Measurements from ENCODE around the gene MAK.
"Not testable (repeated sequence)": the region's sequence is repeated elsewhere in the genome, so short reads cannot be mapped to it uniquely, and the experiment has no call there.

MAK gene

DNA sequence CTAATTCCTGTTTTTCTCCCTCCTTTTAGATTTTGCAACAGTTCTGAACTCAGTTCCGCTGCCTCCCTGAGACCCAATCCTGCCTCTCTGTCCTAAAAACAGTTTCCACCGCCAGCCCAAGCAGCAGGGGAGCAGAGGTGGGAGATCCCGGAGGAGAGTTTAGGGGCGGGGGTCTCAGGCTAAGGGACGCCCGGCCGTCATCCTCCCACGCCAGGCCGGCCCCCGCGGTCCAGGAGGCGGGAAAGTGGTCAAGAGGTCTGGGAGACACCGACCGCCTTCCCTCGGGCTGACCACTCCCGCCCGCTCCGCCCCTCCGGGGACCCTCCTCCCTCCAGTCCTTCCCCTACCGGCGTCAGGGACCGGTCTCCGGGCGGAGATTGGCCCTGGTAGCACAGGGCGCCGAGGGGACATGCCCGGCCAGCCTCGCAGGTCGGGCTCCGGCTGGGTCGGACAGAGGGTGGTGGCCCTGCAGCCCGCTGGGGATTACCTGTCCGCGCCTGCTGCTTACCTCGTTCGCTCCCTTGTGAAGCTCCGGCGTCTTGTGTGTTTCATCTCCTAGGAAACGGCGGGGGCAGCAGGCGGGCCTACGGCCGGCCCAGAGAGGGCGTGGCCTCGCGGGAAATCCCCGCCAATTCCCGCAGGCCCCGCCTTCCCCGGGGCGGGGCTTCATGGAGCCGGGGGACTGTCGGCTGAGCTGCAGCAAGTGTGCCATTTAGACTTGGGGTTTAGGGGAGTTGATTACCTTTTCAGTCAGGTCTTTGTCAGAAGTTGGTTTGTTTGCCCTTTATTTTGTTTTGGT is at the start of gene MAK:
Gene MAK, minus strand, starts transcription at position 545 of the 799 bp plus-strand sequence. CDS start 7,891 bp downstream, outside the sequence.
- Histone ChIP-seq H3K79me2 (ENCODE audit: insufficient read depth, low read depth) (no peaks in the 10 kb centered on the region), H3K4me3 (IDR thresholded peaks at IDR 0.05; ENCODE audit: insufficient read depth, low read depth, low read length) (peak within 1 kb of the TSS; percentile 40), H3K4me1 (ENCODE audit: low read depth, poor library complexity, severe bottlenecking) (peaks cover 11% of the 10 kb centered on the region), H3K27ac (peak within 1 kb of the TSS; percentile 30; the same call in 1 of the 2 replicates), H2AFZ (ENCODE audit: low read depth) (peak within 1 kb of the TSS; percentile 94), H3K36me3 (ENCODE audit: insufficient read depth) (no peaks in the 10 kb centered on the region), H3K9ac (peak within 1 kb of the TSS; percentile 69), H3K4me2 (peak within 1 kb of the TSS; percentile 93), H4K20me1 (ENCODE audit: insufficient read depth) (no peaks in the 10 kb centered on the region), H3K27me3 (ENCODE audit: insufficient read depth, low read depth) (peaks cover 13% of the 10 kb centered on the region; the same call in 1 of the 2 replicates)
- TF ChIP-seq CTCF (conservative IDR thresholded peaks at IDR 0.05; ENCODE audit: low read depth, low read length) = no peak

DNA sequence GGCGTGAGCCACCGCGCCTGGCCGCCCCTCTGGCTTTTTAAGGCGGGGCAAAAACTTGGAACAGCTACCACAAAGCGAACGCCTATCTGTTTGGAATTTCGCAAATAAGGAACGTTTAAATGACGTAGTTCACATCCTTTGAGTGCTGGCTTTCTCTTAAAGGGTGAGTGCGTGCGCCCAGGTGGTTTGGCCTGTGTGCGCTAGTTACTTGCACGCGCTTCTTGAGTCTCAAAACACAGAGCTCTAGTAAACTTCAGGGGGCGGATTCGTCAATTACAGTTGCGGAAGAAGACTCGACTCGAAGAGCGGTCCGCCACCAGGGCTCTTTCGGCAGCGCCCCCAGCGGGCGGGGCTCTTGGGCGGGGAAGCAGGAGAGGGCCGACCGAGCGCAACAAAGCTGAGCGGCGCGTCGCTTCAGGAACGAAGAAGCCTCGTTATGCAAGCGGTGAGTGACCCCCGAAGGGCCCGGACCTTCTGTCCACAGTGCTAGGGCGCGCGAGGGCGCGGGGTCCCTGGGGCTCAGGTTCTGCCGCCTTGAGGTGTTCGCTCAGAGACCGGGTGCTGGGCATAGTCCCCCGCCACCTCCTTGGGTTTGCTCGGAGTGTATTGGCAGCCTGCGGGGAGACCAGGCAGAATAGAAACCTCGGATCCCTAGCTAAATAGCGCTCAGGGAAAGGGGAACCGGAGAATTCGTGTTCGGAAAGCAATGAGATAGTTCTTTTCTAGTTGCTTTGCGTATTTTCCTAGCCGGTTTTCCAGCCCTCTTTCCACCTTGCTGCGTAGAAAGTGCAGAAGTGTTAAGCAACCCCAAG is 48.6 kb upstream of the MAK start, which contains the start of gene SYCP2L:
Gene SYCP2L, plus strand, starts transcription at position 362 of the 812 bp plus-strand sequence. Its CDS starts 75 bp downstream, at position 437.
- no peaks in the 10 kb centered on the region for H4K20me1 ChIP-seq (ENCODE audit: insufficient read depth)
- H3K9ac ChIP-seq = peak within 1 kb of the TSS; percentile 5; the same call in 1 of the 2 replicates
- no peak within 1 kb of the TSS for H3K4me3 ChIP-seq (IDR thresholded peaks at IDR 0.05; ENCODE audit: insufficient read depth, low read depth, low read length)
- no peak within 1 kb of the TSS for H3K27ac ChIP-seq
- 0 out of 2 replicates have a peak, but pooled peaks have one; percentile 9 for TF ChIP-seq CTCF (conservative IDR thresholded peaks at IDR 0.05; ENCODE audit: low read depth, low read length)
- H2AFZ ChIP-seq (ENCODE audit: low read depth) = peak within 1 kb of the TSS; percentile 69
- no peaks in the 10 kb centered on the region for H3K27me3 ChIP-seq (ENCODE audit: insufficient read depth, low read depth)
- H3K4me1 ChIP-seq (ENCODE audit: low read depth, poor library complexity, severe bottlenecking) = peaks cover 12% of the 10 kb centered on the region
- peak within 1 kb of the TSS; percentile 39 for H3K4me2 ChIP-seq
- no peaks in the 10 kb centered on the region for H3K79me2 ChIP-seq (ENCODE audit: insufficient read depth, low read depth)
- H3K36me3 ChIP-seq (ENCODE audit: insufficient read depth) = no peaks in the 10 kb centered on the region

- Histone ChIP-seq H3K4me2 (peak overlapping the region; percentile 39), H3K9ac (peak overlapping the region; percentile 5; the same call in 1 of the 2 replicates), H2AFZ (ENCODE audit: low read depth) (peak overlapping the region; percentile 69), H3K4me1 (ENCODE audit: low read depth, poor library complexity, severe bottlenecking) (peaks cover 12% of the 10 kb centered on the region)
- H3K4me3 ChIP-seq (IDR thresholded peaks at IDR 0.05; ENCODE audit: insufficient read depth, low read depth, low read length); H3K27ac ChIP-seq; H4K20me1 ChIP-seq (ENCODE audit: insufficient read depth); H3K79me2 ChIP-seq (ENCODE audit: insufficient read depth, low read depth); H3K36me3 ChIP-seq (ENCODE audit: insufficient read depth); H3K27me3 ChIP-seq (ENCODE audit: insufficient read depth, low read depth): not testable (repeated sequence)
Measured at GRCh38 chr6:10886365-10886690, 48.0 kb upstream of the MAK start.

DNA sequence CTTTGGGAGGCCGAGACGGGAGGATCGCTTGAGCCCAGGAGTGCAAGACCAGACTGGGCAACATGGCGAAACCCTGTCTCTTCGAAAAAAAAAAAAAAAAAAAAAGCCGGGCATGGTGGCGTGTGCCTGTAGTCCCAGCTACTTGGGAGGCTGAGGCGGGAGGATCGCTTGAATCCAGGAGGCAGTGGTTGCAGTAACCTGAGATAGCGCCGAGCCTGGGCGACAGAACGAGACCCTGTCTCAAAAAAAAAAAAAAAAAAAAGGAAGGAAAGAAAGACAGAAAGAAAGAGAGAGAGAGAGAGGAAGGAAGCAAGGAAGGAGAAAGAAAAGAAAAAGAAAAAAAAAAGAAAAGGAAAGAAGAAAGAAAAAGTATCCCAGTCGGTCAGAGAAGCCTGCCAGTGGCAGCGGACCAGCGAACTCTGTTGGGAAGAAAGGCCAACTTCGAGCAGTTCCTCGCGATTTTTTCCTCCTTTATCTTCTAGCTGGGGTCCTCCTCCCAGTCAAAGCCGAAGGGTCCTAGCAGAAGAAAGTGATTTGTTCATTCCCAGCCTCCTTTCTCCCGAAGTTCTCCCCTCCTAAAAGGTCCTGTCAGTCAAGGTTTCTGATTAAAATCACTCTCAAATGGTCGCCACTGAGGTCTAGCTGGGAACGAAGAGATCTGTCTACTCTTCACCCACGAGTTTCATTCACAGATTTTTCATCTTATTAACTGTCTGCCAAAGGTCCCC is 46.1 kb upstream of the MAK start:
- no peak overlapping the region for H3K4me2 ChIP-seq
- no peaks in the 10 kb centered on the region for H3K79me2 ChIP-seq (ENCODE audit: insufficient read depth, low read depth)
- no peak overlapping the region for H3K4me3 ChIP-seq (IDR thresholded peaks at IDR 0.05; ENCODE audit: insufficient read depth, low read depth, low read length)
- H3K27ac ChIP-seq = no peak overlapping the region
- no peaks in the 10 kb centered on the region for H3K36me3 ChIP-seq (ENCODE audit: insufficient read depth)
- H3K4me1 ChIP-seq (ENCODE audit: low read depth, poor library complexity, severe bottlenecking) = peaks cover 6% of the 10 kb centered on the region
- TF ChIP-seq CTCF (conservative IDR thresholded peaks at IDR 0.05; ENCODE audit: low read depth, low read length) = no peak
- H4K20me1 ChIP-seq (ENCODE audit: insufficient read depth) = no peaks in the 10 kb centered on the region
- no peak overlapping the region for H3K9ac ChIP-seq
- no peak overlapping the region for H2AFZ ChIP-seq (ENCODE audit: low read depth)
- no peaks in the 10 kb centered on the region for H3K27me3 ChIP-seq (ENCODE audit: insufficient read depth, low read depth)
